A204.1 (cell line): ENCODE results near the gene VAT1.
"Not testable (repeated sequence)": the region's sequence is repeated elsewhere in the genome, so short reads cannot be mapped to it uniquely, and the experiment has no call there.

Experiments used
- FAIRE-seq: peaks from 2 replicates; lab custom pipeline; 2012; peaks lifted over from hg19 to GRCh38; lab: Jason Lieb, UNC

VAT1 gene

GRCh38 chr17:43006639-43007551 lies 15.3 kb downstream of the VAT1 start, which contains the start of gene IFI35:
IFI35 (plus strand) TSS chr17:43006784; CDS start chr17:43006948, 164 bp downstream.
- no peak for FAIRE-seq

DNA sequence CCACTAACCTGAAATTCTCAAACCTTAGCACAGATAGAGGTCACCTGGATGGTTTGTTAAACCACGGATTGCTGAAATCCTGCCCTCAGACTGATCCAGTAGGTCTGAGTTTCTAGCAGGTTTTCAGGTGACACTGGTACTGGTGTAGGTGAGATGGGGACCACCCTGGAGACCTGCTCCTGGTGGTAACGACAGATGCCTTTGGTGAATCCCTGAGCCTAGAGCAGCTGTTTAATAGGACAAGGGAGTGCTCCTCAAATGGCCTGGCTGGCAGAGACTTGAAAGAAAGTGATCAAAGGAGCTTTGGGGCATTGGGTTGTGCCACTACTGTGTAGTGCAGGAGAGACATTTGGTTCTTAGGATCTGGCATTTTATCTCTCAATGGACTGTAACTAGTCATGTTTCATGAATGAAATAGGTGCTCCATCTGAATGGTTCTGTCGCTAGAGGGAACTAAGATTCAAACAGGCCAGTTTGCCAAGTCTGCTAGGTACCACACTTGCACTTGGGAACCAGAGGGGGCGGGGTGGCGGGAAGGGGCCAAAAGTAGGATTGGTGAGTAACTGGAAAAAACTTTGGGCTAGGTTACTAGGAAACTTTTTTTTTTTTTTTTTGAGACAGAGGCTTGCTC lies 18.5 kb downstream of the VAT1 start:
- FAIRE-seq = no peak

- not testable (repeated sequence) for FAIRE-seq
Measured at GRCh38 chr17:43000894-43001293, 21.3 kb downstream of the VAT1 start.

- no peak for FAIRE-seq
Measured at GRCh38 chr17:42999003-42999525, 23.1 kb downstream of the VAT1 start.

DNA sequence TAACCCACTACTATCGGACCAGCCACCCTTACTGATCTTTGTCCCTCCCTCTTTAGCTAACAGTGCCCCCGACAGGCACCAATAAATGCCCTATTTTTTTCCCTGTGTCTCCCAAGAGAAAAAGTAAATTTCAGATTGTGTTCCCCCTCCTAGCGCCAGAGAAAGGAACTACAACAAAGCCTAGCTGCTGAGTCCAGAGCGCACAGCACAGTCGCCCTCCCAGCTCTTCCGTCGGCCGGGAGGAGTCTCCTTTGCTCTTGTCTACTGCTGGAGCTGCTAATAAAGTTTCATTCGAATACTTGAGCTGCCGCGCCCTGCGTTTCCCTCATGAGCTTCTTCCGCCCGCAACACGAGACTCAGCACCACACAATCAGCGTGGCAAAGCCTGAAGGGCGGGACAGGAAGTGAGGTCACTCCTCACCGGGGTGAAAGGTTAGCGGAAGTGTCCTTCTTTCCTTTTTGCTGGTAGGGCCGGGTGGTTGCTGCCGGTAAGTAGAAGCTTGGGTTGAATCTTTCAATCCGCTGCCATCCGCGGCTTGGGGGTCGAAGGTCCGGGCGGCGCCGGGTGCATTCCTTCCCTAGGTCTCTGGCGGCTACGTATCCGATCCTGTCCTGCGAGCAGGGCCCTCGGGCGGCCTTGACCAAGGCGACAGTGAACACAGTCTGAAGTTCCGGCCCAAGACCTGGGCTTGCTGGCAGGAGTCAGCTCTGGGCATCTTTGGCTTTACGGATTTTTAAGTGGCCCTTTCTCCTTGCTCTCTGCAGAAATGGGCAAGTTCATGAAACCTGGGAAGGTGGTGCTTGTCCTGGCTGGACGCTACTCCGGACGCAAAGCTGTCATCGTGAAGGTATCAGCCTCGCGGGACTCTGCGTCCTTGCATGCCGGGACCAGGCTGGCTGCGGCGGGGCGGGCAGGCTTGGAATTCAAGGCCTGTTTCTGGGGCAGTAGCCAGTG lies 23.9 kb downstream of the VAT1 start, which contains the start of gene RPL27:
Gene RPL27, plus strand, starts transcription at position 436 of the 955 bp plus-strand sequence. Its CDS starts 332 bp downstream, at position 768.
- FAIRE-seq = peak; percentile 99

DNA sequence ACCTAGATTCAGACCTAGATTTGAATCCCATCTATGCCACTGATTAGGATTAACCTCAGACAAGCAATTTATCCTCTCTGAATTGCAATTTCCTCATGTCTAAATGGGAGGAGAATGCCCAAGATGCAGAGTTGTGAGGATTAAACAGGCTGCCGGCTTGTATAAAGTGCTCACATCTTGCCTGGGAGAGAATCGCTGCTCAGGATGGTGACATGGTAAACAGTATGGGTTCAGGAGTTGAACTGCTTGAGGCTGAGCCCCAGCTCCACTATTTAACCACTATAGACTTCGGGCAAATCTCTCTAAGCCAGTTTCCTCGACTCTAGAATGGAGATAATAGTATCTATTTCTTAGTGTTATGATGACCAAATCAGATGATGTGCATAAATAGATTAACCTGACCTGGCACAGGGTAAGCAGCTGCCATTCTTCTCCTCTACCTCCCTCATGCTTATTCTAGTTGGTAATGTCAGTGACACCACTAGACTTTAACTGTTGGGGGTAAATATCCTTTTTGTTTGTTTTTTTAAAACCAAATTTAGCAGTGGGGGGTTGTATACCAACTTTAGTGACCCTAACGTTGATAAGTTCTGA lies 24.7 kb downstream of the VAT1 start:
- FAIRE-seq = no peak

DNA sequence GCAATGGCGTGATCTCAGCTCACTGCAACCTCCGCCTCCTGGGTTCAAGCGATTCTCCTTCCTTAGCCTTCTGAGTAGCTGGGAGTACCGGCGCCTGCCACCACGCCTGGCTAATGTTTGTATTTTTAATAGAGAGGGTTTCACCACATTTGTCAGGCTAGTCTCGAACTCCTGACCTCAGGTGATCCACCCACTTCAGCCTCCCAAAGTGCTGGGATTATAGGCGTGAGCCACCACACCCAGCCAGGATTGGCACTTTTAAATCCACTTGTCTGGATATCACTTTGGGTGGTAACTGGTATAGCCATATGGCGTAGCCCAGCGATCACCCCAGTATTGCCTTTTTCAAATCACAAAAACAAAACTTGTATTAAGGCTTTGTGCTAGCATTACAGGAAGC lies 28.3 kb downstream of the VAT1 start:
- not testable (repeated sequence) for FAIRE-seq

GRCh38 chr17:42992872-42993271 lies 29.3 kb downstream of the VAT1 start:
- FAIRE-seq = no peak

- FAIRE-seq = no peak
Measured at GRCh38 chr17:42991471-42991870, 30.7 kb downstream of the VAT1 start.

DNA sequence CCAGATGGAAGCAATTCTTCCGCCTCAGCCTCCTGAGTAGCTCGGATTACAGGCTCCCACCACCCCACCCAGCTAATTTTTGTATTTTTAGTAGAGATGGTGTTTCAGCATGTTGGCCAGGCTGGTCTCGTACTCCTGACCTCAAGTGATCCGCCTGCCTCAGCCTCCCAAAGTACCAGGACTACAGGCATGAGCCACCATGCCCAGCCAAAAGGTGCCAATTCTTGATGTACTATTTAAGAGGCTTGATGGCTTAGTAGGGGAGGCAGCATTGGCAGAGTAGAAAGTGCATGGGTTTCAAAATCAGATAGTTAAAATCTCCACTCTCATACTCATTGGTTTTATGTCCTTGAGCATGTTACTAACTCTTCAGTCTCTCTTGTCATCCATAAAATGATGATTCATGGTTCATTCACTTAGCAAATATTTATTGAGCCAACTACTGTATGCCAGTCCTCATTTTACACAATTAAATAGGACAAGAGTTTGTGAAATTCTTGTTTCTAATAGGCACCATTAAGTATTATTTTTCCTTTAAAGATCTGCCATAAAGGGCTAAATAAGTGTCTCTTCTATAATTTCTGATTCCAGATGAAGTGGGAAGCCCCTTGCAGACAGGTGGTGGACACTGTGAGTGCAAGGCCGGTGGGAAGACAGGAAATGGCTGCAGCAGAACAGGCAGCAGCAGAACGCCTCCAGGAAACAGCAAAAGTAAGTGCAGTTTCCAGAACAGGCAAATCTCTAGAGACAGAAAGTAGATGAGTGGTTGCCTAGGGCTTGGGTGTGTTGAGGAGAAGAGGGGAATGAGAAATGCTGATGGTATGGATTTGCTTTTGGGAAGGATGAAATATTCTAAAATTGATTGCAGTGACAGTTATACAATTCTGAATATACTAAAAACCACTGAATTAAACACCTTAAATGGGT lies 32.2 kb downstream of the VAT1 start:
- no peak for FAIRE-seq

DNA sequence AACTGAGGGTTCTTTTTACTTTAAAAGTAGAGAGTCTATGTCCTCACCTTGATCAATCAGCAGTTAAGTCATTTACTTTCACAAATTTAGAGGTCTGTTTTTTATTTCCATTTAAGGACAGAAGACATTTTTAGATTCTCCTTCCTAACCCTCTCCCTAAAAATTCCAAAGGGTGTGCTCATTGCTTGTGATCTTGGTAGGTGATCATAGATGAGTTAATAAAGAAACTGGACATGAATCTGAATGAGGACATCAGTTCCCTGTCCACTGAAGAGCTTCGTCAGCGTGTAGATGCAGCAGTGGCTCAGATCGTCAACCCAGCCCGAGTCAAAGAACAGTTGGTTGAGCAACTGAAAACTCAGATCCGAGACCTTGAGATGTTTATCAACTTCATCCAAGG lies 33.0 kb downstream of the VAT1 start:
- no peak for FAIRE-seq

DNA sequence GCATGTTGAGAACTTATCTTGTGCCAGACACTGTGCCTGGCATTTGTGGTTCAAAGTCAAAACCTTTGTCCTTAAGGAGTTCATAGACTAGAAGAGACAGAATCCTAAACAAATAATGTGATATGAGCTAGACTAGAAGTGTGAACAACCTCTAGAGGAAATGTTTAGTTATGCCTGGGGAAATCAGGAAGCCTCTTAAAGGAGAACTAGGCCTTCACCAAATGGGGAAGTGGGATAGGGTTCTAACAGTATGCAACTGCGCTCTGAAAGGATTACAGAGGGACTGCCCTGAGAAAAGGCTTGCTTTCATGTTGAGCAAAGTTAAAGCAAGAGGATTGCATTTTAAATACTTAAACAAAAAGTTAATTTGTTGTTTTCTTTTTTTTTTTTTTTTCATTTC lies 37.0 kb downstream of the VAT1 start:
- no peak for FAIRE-seq

DNA sequence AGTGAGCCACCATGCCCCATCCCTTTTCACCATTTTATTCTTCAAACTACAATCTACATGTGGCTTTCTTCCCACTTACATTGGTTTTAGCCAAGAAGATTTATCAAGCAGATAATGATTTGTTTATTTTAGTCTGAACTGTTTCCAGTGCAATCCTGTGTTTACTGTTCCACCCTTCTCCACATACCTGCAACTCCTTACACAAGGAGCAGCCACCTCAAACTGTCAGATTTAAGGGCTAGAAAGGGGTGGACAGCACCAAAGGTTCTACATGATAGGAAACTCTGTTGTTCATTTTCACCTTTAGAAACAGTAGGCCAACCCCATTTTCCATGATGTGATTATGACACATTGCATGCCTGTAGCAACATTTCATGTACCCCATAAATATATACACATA lies 39.9 kb downstream of the VAT1 start:
- no peak for FAIRE-seq

DNA sequence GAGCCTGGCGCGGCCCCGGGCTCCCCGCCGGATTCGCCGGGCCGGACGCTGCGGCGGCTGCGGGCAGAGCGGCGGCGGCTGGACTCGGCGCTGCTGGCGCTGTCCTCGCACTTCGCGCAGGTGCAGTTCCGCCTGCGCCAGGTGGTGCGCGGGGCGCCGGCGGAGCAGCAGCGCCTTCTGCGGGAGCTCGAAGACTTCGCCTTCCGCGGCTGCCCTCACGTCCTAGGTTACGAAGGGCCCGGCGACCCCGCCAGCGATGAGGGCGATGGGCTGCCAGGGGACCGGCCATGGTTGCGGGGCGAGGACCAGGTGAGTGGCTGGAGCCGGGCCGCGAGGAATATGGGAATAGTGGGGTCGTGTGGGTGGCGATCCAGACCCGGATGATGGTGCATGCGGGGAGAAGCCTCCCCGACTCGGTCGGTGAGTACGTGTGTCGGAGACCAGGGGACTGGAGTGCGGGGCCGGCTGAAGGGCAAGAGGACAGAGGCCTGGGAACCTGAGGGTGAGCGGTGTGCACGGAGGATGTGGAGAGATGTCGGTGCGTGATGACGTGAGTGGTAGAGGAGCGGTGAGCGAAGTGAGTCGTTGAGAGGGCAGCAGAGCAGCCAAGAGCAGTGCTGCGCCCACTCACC lies 41.3 kb downstream of the VAT1 start:
- FAIRE-seq = no peak

- FAIRE-seq = no peak
Measured at GRCh38 chr17:42980274-42980765, 41.9 kb downstream of the VAT1 start, which contains the start of gene RUNDC1. RUNDC1 (plus strand) TSS chr17:42980565; CDS start chr17:42980577, 12 bp downstream.

GRCh38 chr17:42979511-42980273 lies 42.5 kb downstream of the VAT1 start, which contains the start of gene PTGES3L:
PTGES3L (minus strand) TSS chr17:42980080; CDS start chr17:42980053, 27 bp downstream.
- FAIRE-seq = no peak

- FAIRE-seq = not testable (repeated sequence)
Measured at GRCh38 chr17:42975701-42976100, 46.5 kb downstream of the VAT1 start.

- FAIRE-seq = no peak
Measured at GRCh38 chr17:42975265-42975664, 46.9 kb downstream of the VAT1 start.

DNA sequence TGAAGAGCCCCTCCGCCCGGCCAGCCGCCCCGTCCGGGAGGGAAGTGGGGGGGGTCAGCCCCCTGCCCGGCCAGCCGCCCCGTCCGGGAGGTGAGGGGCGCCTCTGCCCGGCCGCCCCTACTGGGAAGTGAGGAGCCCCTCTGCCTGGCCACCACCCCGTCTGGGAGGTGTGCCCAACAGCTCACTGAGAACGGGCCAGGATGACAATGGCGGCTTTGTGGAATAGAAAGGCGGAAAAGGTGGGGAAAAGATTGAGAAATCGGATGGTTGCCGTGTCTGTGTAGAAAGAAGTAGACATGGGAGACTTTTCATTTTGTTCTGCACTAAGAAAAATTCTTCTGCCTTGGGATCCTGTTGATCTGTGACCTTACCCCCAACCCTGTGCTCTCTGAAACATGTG lies 48.9 kb downstream of the VAT1 start:
- FAIRE-seq = not testable (repeated sequence)
